HT-29 (cell line): ENCODE results near the gene PARP16. TPM values are rescaled to one million over a fixed set of nuclear protein-coding genes. Genes with fewer than 3 reads are reported as not detected.
A peak's percentile ranks its signal among the peaks of the same experiment; 100 is the strongest.

Experiments used
- DNase-seq: peaks from one replicate; pipeline ENCODE4 v3.0.0-alpha.2; 2015; ENCODE audit warnings: low spot score
- total RNA-seq: library from RNA; depleted of rRNA; stranded (reverse); fragments of >200 nt; shearing (Covaris generic); gene quantifications from 2 replicates; pipeline ENCODE4 v1.2.3, GENCODE V29; 2014

The PARP16 gene
- total RNA-seq, 1 experiment from 2014 or later, result 4.6 TPM

DNA sequence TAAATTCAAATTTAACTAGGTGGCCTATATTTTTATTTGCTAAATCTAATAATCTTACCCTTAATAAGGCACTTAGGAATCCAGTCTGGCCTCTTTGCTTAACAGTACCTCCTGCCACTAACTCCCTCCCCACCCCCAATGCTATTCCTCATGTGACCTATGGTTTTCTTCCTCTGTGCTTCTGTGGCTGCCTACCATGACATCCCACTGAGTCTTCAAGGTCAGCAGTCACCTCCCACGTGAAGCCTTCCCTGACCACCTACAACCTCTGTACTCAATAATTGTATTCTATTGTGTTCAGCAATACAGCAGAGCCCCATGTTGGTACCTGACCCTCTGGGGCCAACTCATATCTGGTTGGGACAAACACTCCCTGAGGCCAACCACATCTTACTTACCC lies 9.7 kb downstream of the PARP16 start:
- no peak for DNase-seq

DNA sequence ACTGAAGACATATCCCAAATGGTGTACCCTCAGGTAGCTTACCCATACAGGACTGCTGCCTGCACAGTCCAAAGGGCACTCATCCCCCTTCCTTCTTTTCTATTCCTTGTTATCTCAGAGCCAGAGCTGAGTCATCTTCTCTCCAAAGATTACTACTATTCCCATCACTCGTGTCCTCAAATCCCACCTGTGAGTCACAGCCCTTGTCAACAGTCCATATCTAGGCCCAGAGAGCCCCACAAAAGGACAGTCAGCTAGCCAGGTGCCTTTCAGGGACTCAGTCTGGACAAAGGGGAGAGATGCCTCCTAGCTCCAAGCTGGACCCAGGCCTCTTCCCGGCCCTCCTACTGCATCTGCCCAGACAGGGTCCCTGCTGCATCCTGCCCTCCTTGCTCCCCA lies 11.0 kb downstream of the PARP16 start:
- no peak for DNase-seq

DNA sequence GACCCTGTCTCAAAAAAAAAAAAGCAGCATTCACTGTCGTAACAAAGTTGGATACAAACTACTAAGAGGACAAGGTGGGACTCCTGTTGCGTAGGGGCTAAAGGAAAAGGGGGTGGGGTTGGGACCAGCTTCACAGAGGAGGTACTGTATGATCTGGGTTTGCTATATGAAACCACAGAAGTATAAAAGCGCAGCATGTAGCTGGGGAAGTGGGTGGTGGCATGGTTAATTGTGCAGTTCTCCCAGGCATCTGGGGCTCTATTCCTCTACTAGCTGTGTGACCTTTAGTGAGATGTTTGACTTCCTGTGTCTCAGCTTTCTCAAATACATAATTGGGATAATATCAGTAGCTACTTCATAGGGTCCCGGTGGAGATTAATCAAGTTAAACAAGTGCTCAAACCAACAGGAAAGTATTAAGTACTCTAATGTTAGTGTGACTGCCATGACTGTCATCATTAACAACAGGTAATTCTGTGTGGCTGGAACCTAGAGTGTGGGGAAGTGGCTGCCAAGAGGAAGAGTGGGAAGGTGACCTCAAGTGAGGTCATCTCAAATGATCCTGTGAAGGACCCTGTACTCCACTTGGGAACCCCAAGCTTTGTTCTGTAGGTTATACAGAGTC lies 11.5 kb downstream of the PARP16 start:
- no peak for DNase-seq

DNA sequence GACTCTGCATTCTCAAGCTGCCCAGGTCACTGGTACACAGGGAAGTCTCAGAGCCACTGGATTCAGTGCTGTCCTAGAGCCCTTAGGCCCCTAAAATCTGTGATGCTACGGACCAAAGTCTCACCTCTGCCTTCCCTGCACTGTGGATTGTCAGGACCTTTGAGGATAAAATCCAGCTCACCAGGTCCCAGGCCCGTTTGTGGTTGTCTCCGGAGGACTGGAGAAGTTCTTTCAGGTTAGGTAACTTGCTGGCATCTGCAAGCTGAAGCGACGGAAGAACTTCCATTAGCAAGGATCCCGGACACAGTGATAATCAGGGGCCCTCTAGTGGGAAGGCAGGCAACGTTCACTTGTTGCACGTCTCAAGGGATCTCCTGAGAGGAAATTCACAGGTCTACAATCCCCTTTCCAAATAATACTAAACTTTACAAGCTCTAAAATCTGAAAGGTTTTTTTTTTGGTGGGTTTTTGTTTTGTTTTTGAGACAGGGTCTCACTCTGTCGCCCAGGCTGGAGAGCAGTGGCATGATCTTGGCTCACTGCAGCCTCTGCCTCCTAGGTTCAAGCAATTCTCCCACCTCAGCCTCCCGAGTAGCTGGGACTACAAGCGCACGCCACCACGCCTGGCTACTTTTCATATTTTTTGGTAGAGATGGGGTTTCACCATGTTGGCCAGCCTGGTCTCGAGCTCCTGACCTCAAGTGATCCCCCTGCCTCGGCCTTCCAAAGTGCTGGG lies 15.7 kb downstream of the PARP16 start:
- peak; percentile 84 for DNase-seq

DNA sequence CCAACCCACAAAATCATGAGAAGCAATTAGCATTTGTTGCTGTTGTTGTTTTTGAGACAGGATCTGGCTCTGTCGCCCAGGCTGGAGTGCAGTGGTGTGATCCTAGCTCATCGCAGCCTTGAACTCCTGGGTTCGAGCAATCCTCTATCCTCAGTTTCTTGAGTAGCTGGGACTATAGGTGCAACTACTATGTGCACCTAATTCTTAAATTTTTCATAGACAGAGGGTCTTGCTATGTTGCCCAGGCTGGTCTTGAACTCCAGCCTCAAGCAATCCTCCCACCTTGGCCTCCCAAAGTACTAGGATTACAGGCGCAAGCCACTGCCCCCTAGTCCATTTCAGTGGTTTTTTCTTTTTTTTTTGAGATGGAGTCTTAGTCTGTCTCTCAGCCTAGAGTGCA lies 18.3 kb downstream of the PARP16 start:
- no peak for DNase-seq

DNA sequence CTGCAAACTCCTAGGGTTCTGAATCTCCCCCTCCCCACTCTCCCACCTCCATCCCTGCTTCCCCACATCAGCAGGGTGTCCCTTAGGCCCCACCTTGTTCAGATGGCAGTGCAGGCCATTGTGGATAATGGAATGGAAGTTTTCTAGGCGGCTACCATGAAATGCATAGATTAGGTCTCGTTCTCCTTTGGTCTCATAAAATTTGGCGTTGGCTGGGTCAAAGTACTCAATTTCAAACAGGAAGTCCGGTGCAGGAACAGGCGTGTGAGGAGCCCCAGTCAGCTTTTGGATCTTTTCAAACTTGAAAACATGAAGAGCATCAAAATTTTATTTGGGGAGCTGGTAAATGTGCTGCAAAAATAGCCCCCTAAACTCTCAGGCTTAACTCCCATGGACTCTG lies 20.2 kb downstream of the PARP16 start:
- no peak for DNase-seq

DNA sequence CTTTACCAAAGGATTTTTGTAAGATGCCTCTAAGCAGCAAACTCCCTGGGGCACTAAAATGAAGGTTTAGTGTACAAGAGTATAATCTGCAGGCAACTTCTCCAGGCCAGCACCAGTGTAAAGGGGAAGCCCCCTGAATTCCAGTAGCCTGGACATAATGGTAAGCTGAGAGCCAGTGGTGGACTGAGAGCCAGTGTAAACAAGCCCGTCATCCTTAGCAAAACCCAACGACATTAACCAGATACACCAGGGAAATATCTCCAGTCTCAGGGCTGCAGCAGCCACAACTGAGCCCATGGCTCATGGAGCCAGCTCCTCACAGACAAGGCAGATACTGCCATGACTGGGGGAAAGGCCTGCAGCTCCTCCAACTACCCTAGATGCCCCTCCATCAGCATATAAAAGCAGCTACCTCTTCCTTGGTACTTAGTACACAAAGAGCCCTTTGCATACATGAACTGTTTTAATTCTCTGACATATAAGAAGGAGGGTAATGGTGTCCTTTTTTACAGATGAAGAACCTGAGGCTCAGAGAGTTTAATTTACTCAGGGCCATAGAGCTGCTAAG lies 21.7 kb downstream of the PARP16 start:
- DNase-seq, result no peak

DNA sequence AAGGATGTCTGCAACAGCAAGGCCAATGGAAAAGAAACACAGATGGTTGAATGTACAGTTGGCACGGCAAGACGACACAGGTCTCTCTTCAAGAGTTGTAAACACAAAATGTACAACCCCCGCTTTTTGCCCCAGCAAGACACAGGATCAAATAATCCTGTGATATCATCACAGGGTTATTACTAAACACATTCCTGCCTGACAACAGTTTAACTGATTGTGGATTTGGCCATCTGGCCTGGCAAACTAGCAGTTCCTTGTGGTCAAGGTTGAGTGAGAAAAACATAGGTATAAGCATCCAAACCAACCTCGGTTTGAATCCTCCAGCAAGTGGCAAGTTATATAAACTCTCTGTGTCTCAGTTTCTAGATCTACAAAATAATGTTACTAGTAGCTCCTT lies 23.4 kb downstream of the PARP16 start:
- DNase-seq, result no peak

DNA sequence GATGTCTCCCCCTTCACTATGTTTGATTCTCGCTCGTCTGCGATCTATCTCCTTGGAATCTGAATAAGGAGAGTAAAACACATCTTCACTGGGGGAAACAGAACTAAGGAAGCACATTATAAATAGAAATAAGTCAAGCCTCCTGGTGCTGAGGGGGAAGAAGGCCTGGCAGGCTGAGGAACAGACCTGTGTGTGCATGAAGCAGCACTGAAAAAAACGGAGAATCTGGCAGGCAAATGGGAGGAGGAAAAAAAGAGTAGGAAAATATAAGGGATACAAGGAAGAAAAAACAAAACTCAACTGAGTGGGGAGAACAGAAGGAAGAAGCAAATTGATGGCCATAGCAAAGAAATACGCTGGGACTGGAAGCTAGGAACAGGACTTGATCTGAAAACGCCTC lies 25.7 kb downstream of the PARP16 start:
- no peak for DNase-seq

DNA sequence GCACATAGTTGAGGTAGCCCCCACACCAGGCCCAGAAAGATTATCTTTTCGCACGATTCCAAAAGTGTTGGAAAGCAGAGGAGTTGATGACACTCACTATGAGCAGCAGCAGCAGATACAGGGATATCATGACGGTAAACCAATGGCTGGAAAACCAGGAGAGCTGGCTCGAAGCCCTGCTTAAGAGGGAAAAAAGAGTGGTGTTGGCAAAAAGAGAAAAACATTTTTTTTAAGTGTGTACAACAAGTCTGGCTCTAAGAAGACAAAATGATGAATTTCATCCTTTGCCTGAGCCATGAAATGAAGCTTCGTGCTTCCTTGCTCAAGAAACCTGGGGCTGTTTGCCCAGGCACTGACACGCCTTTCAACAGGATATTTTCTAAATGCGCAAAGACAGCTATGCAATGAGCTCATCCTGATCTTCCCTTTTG lies 27.3 kb downstream of the PARP16 start:
- DNase-seq, result no peak

DNA sequence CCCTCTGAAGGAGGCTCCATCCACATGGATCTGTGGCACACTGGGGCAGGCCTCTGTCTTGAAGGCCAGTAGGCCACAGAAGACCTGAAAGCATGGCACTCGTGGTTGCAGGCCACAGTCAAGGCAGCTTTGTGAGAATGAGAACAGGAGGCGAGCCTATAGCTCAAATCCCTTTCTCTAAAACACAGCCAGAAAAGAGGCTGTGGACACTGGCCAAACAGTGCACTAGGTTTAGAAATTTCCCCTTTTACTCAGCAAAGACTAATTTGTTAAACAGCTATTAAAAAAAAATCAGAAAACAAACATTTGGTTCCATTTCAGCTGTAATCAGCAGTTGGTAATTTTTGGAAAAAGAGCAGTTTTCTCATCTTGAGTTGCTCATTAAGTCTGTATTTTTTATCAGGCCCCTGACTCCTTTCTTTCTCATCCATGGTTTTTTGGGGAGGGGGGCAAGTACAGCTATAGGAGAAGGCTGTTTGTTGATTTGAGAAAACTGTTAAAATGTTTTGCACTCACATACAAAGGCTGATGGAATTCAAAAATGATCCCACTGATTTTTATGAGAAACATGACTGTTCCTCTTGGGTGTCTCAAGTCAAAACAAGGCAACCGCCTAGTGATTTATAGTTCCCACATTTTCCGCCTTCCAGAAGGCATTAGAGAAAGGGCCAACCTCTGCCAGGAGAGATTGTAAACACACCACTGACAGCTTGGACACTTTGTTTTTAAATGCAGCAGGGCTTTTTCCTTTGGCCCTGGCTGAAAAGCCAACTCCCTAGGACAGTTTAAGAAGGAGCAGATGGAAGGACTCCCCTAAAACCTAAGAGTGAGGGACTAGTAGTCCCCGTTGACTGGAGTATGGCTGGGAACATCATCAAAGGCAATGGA lies 28.1 kb downstream of the PARP16 start:
- no peak for DNase-seq

DNA sequence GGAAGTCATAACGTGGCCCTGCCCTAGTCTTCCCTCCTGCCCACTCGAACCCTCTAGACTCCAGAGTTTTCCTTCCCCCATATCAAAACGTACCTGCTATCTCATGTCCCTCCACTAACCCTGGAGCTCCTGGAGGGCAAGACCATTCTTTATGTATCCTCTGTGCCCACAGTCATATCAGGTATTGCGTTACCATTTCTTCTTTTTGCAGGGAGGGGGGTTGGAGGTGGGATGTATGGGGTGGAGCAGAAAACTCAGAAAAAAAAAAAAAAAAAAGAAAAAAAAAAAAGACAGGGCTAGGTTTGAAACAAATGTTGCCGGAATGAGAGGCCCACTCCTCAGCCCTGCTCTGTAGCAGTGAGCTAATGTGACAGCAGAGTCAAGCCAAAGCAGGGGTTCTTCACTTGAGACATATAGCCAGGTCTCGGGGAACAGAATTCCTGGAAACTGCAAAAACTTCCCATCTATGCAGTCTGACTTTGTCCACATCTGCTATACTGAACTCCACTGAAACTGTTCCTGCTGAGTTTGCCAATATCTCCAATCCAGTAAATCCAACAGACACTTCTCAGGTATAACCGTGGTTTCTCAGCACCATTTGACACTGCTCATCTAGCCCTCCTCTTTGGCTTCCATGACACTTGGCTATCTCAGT lies 31.1 kb downstream of the PARP16 start:
- no peak for DNase-seq

DNA sequence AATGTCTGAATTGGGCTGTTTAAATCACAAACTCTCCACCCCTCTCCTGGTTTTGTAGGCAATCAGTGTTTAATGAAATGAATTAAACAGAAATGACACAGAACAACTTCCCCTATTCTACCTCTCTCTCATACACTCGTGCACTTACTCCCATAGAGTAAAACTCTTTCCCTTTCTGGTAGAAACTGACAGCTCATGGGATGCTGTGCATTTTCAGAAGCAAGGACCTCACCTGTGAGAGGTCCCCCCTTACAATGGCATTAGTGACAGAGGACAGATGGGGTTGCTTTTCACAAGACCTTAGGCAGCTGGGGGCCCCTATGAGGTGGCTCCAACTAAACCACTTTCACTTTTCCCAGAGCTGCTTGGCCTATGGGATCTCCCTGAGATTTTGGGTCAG lies 31.9 kb downstream of the PARP16 start:
- no peak for DNase-seq

DNA sequence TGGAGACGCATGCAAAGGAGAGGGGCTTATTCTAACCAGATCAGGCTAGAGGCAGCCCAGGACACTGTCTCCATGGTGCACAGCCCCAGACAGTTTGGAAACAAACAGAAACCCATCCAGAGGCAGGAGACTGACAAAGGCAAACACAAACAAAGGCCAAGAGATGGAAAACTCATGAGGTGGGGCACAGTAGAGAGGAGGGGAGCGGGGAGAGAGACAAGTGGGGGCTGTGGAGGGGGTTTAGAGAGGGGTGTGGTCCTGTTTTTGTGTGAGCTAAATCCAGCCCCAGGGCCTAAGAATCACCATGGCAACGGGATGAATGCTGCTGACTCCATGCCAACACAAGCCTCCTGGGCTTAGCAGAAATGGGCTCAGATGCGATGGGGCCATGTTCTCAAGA lies 32.3 kb downstream of the PARP16 start:
- DNase-seq, result no peak

DNA sequence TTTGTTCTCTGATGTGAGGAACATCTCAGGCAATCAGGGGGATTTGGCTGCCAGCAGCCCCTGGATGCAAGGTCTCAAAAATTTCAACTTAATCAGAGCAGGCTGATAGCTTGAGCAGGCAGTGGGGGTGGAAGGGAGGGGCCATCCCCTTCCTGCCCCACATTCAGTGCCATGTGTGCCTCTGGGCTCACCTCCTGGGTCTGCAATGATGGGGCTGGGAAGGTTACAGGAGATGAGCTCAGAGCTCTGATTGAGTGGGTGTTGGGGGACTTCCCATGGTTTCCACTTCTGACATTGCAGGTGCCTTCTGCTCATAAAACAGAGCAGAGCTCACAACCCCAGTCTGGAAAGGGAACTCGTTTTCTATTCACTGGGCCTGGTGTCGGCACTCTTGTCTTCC lies 37.0 kb downstream of the PARP16 start:
- DNase-seq, result no peak

DNA sequence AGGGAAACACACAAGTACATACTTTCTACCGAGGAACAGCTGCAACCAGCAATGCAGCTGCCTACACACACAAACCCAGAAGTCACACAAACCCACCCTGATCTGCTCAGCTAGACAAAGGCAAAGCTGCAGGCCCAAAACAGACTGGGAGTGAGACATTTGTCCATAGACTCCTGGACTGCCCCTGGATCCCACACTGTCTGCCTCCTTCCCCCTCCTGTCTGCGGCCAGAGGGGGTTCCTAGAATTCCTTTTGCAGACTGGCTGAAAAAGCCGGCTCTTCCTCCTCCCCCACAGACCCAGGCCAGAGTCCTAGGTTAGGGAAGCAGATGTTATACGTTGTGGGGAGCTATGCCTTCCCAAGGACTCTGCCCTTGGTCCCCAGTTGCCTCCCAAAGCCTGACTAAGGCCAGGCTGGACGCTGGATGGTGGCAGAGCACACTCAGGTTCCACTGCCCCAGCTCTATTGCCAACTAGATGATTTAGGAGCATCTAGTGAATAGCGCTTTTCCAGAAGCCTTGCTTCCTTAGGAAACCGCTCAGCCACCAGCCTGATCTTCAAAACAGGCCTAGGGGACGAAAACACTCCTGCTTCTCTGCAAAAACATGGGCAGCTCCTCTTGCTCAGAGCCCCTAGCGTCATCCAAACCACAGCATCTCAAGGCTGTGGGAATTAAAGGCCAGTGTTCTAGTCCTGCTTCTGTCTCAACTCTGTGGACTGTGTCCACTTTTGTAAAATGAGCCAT lies 38.0 kb downstream of the PARP16 start:
- DNase-seq, result no peak

DNA sequence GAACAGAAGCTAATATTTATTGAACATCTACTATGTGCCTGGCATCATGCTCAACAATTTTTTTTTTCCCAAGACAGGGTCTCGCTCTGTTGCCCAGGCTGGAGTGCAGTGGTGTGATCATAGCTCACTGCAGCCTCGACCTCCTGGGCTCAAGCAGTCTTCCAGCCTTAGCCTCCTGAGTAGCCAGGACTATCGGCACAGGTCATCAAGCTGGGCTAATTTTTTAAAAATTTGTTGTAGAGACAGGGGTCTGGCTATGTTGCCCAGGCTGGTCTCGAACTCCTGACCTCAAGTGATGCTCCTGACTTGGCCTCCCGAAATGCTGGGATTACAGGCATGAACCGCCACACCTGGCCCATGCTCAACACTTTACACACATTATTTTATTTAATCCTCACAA lies 39.7 kb downstream of the PARP16 start:
- no peak for DNase-seq

DNA sequence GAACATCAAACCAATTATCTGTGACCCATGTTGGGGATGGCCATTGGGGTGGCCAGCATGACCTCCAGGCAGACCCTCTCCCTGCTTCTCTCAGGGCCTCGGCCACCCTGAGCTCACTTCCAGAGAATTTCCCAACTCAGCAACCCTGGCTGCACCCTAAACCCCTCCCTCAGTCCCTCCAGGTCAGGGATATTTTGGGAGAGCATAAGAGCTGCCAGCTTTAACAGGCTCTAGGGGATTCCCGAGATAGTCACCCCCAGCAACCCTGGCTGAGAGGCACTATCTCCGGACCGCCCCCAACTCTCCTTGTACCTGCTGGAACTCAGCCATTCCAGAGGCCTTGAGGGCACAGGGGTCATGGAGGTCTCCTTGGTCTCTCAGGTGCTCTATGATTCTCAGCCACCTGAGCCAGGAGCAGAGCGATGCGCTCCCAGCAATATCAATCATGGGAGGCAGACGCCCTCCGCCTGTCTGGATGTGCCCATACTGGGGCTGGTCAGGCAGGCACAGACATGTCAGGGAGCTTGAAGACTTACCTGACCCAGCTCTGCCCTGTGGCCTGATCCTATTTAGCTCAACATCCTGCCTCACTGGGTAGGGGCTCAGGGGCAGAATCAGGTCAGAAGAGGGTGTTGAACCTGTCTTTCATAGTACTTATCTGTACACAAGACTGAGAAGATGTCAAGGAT lies 40.5 kb downstream of the PARP16 start:
- DNase-seq, result no peak

DNA sequence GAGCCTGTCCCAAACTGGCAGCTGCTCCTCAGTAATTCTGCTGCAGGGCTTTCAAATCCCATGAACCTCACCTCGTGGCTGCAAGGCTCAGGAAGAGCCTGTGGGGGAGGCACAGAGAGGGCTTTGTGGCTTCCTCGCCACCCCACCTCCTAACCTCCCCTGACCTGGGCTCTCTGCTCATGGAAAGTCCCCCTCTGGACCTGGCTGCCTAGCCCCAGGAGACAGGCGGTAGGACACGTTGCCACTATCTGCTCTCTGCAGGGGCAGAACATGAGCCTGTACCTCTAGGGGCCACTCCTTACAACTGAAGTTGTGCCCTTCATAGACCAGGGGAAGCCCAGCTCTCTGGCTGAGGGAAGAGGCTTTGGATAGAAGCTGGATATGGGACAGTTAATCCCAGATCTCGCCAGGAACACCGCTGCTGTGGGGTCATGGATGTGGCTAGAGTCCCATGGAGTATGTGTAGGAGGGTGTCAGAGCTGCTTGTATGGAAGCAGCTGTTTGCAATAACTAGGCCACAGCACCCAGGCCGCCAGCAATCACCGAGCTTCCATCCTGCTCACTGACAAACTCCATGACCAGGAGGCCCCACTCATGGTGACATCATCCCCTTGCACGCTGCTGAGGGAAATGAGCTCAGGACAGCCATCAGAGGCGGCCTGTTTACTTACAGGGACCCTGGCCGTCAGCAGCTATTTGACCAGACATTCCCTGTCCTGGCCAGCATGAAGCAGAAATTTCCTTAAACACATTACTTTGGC lies 41.4 kb downstream of the PARP16 start:
- DNase-seq, result no peak

DNA sequence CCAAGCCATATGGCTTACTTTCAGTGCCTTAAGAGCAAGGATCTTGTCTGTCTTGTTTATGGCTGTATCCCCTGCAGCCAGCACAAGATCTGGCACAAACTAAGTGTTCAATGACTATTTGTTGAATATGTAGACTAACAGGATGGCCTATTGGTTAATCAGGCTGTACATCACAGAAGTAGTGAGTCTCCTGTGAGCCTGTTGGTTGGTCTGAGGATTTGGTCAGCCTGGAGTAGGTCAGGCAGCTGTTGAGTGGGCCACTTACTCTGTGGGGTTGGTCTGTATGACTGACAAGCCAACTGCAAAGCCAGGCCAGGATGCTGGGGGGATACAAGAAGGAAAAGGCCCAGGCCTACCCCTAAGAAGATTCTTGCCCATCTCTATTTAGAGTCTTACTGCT lies 42.0 kb downstream of the PARP16 start:
- no peak for DNase-seq
